Measurements from ENCODE around the gene ARHGAP45. TPM values are rescaled to one million over a fixed set of nuclear protein-coding genes. Genes with fewer than 3 reads are reported as not detected.

The ARHGAP45 gene
- total RNA-seq, 4 donors from 2014 or later = 17.8 to 28.3 (median 21.2) TPM

DNA sequence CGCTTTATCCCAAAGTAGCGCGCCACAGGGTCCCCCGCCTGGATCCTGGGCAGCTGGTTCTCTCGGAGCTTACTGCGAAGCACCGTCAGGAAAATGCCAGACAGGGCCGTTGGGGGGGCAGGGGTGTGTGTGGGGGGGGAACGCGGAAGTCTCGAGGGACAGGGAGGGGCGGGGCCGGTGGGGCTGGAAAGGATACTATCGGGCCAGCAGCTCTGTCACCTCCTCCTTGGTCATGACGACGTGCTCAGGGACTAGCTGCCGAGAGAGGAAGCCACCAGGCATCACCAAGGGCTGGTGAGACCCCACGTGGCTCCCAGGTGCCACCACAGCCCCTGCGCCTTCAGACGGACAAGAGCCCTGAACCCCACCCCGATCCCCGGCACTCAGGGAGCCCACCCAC is 22.9 kb downstream of the ARHGAP45 start:
- TF ChIP-seq CTCF (IDR thresholded peaks at IDR 0.05) (no peak), POLR2A (IDR thresholded peaks at IDR 0.05; ENCODE audit: low read depth) (no peak), POLR2AphosphoS5 (IDR thresholded peaks at IDR 0.05) (no peak), EP300 (IDR thresholded peaks at IDR 0.05) (no peak)
- H3K4me3 ChIP-seq = no peak overlapping the region
- H3K4me1 ChIP-seq = peaks cover 12 to 51% (median 42%) of the 10 kb centered on the region in 4 donors
- H3K27me3 ChIP-seq = no peaks in the 10 kb centered on the region
- intact Hi-C loops (cut with DNase I) = loop anchor here (5.0 kb wide), 1 partner anchor 48 kb away; the partner anchor contains the start of gene ABCA7
- WGBS = 72% methylated on average over 19 of the region's 22 CpGs
- no peak overlapping the region for H3K27ac ChIP-seq (replicated peaks in 1 of 4)
- no peak for DNase-seq (ENCODE audit: extremely low spot score)
- H3K36me3 ChIP-seq = peaks cover 13 to 83% (median 72%) of the 10 kb centered on the region in 4 donors
- no peaks in the 10 kb centered on the region for H3K9me3 ChIP-seq

DNA sequence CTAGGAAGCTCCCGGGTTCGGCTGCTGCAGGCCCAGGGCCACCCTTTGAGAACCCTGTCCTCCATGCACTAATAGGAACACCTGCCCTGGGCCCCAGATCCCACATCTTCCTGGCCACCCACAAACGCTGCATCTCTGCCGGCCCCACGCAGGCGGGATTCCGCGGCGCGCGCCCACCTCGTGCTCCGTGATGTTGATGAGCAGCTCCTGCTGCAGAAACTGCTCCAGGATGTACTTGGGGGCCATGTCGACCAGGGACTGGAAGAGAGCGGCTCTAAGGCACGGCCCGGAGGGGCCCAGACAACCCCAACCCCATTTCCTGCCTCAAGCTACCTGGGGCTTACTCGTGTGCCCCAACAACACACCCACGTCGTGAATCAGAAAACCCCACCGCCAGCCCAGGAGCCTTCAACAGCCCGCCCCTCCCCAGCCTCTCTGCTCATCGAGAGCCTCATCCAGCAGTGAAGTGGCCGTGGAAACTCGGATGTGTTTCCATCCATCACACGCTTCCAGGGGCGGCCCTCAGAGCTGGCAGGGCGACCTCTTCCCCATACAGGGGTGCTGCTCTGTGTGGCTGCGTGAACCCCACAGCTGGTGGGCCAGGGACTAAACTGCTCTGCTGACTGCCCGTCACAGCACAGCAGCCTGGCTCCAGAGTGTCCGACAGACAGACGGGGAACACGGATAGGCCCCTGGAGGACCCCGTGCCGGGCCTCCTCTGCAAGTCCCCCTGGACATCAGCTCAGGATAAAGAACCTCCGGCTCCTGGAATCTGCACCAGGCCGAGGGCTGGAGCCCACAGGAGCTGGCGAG is 24.0 kb downstream of the ARHGAP45 start:
- peaks cover 13 to 80% (median 71%) of the 10 kb centered on the region in 4 donors for H3K36me3 ChIP-seq
- no peak overlapping the region for H3K27ac ChIP-seq (replicated peaks in 1 of 4)
- intact Hi-C loops (cut with DNase I) = loop anchor here (5.0 kb wide), 1 partner anchor 49 kb away; the partner anchor contains the start of gene ABCA7
- no peaks in the 10 kb centered on the region for H3K9me3 ChIP-seq
- 87% methylated on average over 35 of the region's 38 CpGs for WGBS
- H3K4me3 ChIP-seq = no peak overlapping the region
- H3K27me3 ChIP-seq = no peaks in the 10 kb centered on the region
- no peak for DNase-seq (ENCODE audit: extremely low spot score)
- TF ChIP-seq EP300 (IDR thresholded peaks at IDR 0.05) = no peak
- TF ChIP-seq POLR2AphosphoS5 (IDR thresholded peaks at IDR 0.05) = no peak
- H3K4me1 ChIP-seq = peaks cover 17 to 57% (median 48%) of the 10 kb centered on the region in 4 donors

DNA sequence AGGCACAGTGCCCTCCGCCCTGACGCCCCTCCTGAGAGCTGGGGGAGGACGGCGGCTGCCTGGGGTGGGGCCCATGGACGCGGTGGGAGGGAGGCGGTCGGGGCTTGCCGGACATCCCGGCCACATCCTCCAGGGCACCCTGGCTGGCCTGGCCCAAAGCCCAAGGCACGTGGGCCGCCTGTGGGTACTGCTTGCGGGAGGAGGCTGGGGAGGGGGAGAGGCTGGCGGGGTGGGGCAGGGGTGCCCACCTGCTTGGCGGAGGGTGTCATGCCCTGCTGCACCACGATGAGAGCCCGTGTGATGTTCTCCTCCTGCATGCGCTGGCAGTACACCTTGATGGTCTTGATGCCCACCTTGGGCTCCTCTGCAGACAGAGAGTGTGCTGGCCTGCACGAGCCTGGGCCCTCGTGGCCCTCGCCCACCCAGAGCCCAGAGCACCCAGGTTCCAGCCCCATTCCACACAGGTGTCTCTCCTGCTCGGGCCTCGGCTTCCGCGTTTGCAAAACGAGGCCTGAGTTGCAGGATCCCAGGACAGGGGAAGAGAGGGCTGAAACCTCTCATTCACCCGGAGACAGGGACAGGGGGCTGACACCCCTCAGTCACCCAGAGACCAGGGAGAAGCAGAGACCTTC is 24.7 kb downstream of the ARHGAP45 start:
- H3K27me3 ChIP-seq = no peaks in the 10 kb centered on the region
- H3K9me3 ChIP-seq = no peaks in the 10 kb centered on the region
- 88% methylated on average over 13 of the region's 27 CpGs for WGBS
- no peak for TF ChIP-seq POLR2AphosphoS5 (IDR thresholded peaks at IDR 0.05)
- TF ChIP-seq CTCF (IDR thresholded peaks at IDR 0.05) = no peak
- no peak for TF ChIP-seq EP300 (IDR thresholded peaks at IDR 0.05)
- no peak for TF ChIP-seq POLR2A (IDR thresholded peaks at IDR 0.05; ENCODE audit: low read depth)
- H3K4me3 ChIP-seq = no peak overlapping the region
- H3K27ac ChIP-seq (replicated peaks in 1 of 4) = no peak overlapping the region
- intact Hi-C loops (cut with DNase I) = loop anchor here (5.0 kb wide), 1 partner anchor 49 kb away; the partner anchor contains the start of gene ABCA7
- peaks cover 17 to 59% (median 49%) of the 10 kb centered on the region in 4 donors for H3K4me1 ChIP-seq
- H3K36me3 ChIP-seq = peaks cover 13 to 72% (median 63%) of the 10 kb centered on the region in 4 donors
- no peak for DNase-seq (ENCODE audit: extremely low spot score)

- H3K4me1 ChIP-seq = peaks cover 17 to 51% (median 38%) of the 10 kb centered on the region in 4 donors
- 88% methylated on average over 15 of the region's 15 CpGs for WGBS
- TF ChIP-seq EP300 (IDR thresholded peaks at IDR 0.05) (no peak), POLR2AphosphoS5 (IDR thresholded peaks at IDR 0.05) (no peak), CTCF (IDR thresholded peaks at IDR 0.05) (no peak), POLR2A (IDR thresholded peaks at IDR 0.05; ENCODE audit: low read depth) (no peak)
- peak overlapping the region in 1 of 4 donors; percentile 81 for H3K4me3 ChIP-seq
- intact Hi-C loops (cut with DNase I) = loop anchor here (5.0 kb wide), 1 partner anchor 51 kb away; the partner anchor contains the start of gene ABCA7
- no peaks in the 10 kb centered on the region for H3K9me3 ChIP-seq
- no peaks in the 10 kb centered on the region for H3K27me3 ChIP-seq
- no peak for DNase-seq (ENCODE audit: extremely low spot score)
- peaks cover 13 to 56% (median 52%) of the 10 kb centered on the region in 4 donors for H3K36me3 ChIP-seq
- no peak overlapping the region for H3K27ac ChIP-seq (replicated peaks in 1 of 4)
Measured at GRCh38 chr19:1093330-1093729, 26.4 kb downstream of the ARHGAP45 start.
